ENCODE results near the gene CLRN1. TPM values are rescaled to one million over a fixed set of nuclear protein-coding genes. Genes with fewer than 3 reads are reported as not detected.

The CLRN1 gene
- total RNA-seq, 5 donors from 2014 or later (not counting 1 experiment from before 2014, with no cell fraction given): not detected

DNA sequence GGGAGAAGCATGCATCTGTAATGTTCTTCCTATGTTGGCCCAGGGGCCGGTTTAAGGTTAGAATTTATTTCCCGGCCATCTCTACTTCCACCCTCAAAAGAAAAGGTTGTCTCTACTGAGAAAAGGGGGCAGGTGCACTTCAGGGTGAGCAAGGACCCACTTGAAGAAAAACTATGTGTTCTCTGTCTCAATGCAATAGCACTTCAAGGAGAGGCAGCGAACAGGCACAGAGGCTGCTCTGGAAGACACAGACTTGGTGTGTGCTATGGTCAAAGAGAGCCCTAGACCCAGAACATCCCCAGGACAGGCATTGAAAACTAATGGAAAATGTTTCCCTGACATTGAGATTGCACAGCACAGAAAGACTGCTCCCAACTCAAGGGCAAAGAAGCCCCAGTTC, 74.9 kb downstream of the CLRN1 start:
- no peaks in the 10 kb centered on the region for H3K36me3 Mint-ChIP-seq
- no peak overlapping the region for H3K4me3 Mint-ChIP-seq
- H3K9me3 Mint-ChIP-seq: no peaks in the 10 kb centered on the region
- no peak overlapping the region for H3K27ac Mint-ChIP-seq
- H3K4me3 ChIP-seq (ENCODE audit: control insufficient read depth in 1 of 2, extremely low read depth in 1 of 2, low read length in 1 of 2): no peak overlapping the region
- peaks cover 9 to 18% of the 10 kb centered on the region in 2 donors for H3K27me3 Mint-ChIP-seq
- no peaks in the 10 kb centered on the region for H3K4me1 Mint-ChIP-seq
- CTCF ChIA-PET: interaction anchor here in 1 of 2 donors (0.6 kb wide), 2 partner anchors 69 to 1215 kb away, joined by 3 read pairs; no protein-coding TSS in a partner anchor
- no peak for ATAC-seq (replicated peaks in 1 of 4)
- H3K4me1 ChIP-seq (ENCODE audit: control insufficient read depth in 1 of 2, extremely low read depth in 1 of 2, insufficient read depth in 2 of 2, low read length in 2 of 2): no peaks in the 10 kb centered on the region
- no peaks in the 10 kb centered on the region for H3K36me3 ChIP-seq (ENCODE audit: control insufficient read depth in 2 of 2, extremely low read depth in 1 of 2, insufficient read depth in 1 of 2, low read length in 1 of 2)
- no peaks in the 10 kb centered on the region for H3K9me3 ChIP-seq
- no peak for DNase-seq
- H3K27me3 ChIP-seq (replicated peaks in 1 of 2; ENCODE audit: control insufficient read depth in 2 of 2, extremely low read depth in 1 of 2, insufficient read depth in 2 of 2, low read length in 1 of 2): no peaks in the 10 kb centered on the region
- POLR2A ChIA-PET: no interaction called here
- H3K27ac ChIP-seq (ENCODE audit: low read length): no peak overlapping the region
- WGBS (ENCODE audit: insufficient coverage): 71% methylated on average over 1 of the region's 3 CpGs

DNA sequence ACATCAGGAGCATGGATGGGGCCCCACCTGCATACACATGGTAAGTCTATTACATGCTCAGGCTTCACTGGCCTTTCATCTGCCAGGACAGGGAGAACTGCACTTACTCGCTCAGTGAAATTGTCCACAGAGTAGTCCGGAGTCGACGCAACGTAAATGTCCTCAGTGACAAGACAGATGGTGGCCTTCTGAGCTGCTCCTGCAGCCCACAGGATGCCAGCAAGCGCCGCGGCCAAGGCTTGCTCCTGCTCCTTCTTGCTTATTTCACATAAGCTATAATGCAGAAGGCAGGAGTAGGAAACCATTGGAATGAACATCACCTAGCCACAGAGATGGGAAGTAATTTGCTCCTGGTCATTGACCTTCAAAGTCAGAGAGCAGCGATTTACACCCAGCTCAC, 81.7 kb downstream of the CLRN1 start:
- Mint-ChIP-seq H3K36me3 (no peaks in the 10 kb centered on the region), H3K27ac (no peak overlapping the region), H3K9me3 (peaks cover 0 to 5% (median 0%) of the 10 kb centered on the region in 3 donors), H3K4me3 (no peak overlapping the region), H3K27me3 (peaks cover 11 to 13% of the 10 kb centered on the region in 2 donors), H3K4me1 (no peaks in the 10 kb centered on the region)
- no peak overlapping the region for H3K4me3 ChIP-seq (ENCODE audit: control insufficient read depth in 1 of 2, extremely low read depth in 1 of 2, low read length in 1 of 2)
- 91% methylated on average over 5 of the region's 9 CpGs for WGBS (ENCODE audit: insufficient coverage)
- no peaks in the 10 kb centered on the region for H3K27me3 ChIP-seq (replicated peaks in 1 of 2; ENCODE audit: control insufficient read depth in 2 of 2, extremely low read depth in 1 of 2, insufficient read depth in 2 of 2, low read length in 1 of 2)
- ATAC-seq (replicated peaks in 1 of 4) (no peak), DNase-seq (no peak)
- POLR2A ChIA-PET: interaction anchor here (0.5 to 0.7 kb wide), 2 partner anchors 82 to 1610 kb away, joined by 4 to 7 read pairs; no protein-coding TSS in a partner anchor
- no peaks in the 10 kb centered on the region for H3K4me1 ChIP-seq (ENCODE audit: control insufficient read depth in 1 of 2, extremely low read depth in 1 of 2, insufficient read depth in 2 of 2, low read length in 2 of 2)
- H3K9me3 ChIP-seq: no peaks in the 10 kb centered on the region
- H3K36me3 ChIP-seq (ENCODE audit: control insufficient read depth in 2 of 2, extremely low read depth in 1 of 2, insufficient read depth in 1 of 2, low read length in 1 of 2): no peaks in the 10 kb centered on the region
- CTCF ChIA-PET: no interaction called here
- no peak overlapping the region for H3K27ac ChIP-seq (ENCODE audit: low read length)

DNA sequence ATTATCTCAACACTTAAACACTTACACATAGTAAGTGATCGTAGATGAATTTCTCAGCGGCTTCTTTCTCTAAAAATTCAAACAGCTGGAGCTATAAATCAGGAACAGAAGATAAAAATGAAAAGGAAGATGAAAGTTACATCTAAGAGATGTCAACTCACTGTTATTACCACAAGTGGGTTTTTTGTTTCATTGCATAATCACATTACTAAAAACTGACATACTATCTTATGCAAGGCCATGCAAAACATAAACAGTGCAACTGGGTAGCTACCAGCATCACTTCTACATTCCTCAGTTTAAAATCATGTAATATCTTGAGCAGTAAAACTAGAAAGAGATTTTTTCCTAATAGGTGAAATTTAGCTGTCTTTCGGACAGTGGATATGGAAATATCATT, 82.2 kb downstream of the CLRN1 start:
- Mint-ChIP-seq H3K4me3 (no peak overlapping the region), H3K27me3 (peaks cover 12 to 17% of the 10 kb centered on the region in 2 donors), H3K36me3 (no peaks in the 10 kb centered on the region), H3K4me1 (no peaks in the 10 kb centered on the region), H3K9me3 (peaks cover 0 to 5% (median 0%) of the 10 kb centered on the region in 3 donors), H3K27ac (no peak overlapping the region)
- Histone ChIP-seq H3K9me3 (no peaks in the 10 kb centered on the region), H3K4me1 (ENCODE audit: control insufficient read depth in 1 of 2, extremely low read depth in 1 of 2, insufficient read depth in 2 of 2, low read length in 2 of 2) (no peaks in the 10 kb centered on the region), H3K36me3 (ENCODE audit: control insufficient read depth in 2 of 2, extremely low read depth in 1 of 2, insufficient read depth in 1 of 2, low read length in 1 of 2) (no peaks in the 10 kb centered on the region), H3K4me3 (ENCODE audit: control insufficient read depth in 1 of 2, extremely low read depth in 1 of 2, low read length in 1 of 2) (no peak overlapping the region), H3K27ac (ENCODE audit: low read length) (no peak overlapping the region), H3K27me3 (replicated peaks in 1 of 2; ENCODE audit: control insufficient read depth in 2 of 2, extremely low read depth in 1 of 2, insufficient read depth in 2 of 2, low read length in 1 of 2) (no peaks in the 10 kb centered on the region)
- no peak for ATAC-seq (replicated peaks in 1 of 4)
- ChIA-PET CTCF (no interaction called here), POLR2A (interaction anchor here in 1 of 2 donors (0.5 kb wide), 1 partner anchor 82 kb away, joined by 4 read pairs; no protein-coding TSS in a partner anchor)
- no CpG with 5 or more reads among the region's 3 CpGs for WGBS (ENCODE audit: insufficient coverage)
- no peak for DNase-seq

DNA sequence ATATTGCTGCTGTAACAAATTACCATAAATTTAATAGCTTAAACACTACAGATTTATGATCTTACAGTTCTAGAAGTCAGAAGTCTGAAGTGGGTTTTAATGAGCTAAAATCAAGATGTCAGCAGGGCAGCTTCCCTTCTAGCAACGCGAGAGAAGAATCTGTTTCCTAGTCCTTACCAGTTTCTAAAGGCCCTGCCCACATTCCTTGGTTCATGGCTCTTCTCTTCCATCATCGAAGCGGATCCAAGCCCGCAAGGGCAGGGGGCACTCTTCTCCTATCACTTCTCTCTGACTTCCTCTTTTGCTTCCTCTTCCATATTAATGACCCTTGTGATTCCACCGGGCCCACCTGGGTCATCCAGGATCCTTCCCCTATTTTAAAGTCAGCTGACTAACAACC, 83.4 kb downstream of the CLRN1 start:
- no peak overlapping the region for H3K4me3 ChIP-seq (ENCODE audit: control insufficient read depth in 1 of 2, extremely low read depth in 1 of 2, low read length in 1 of 2)
- no peaks in the 10 kb centered on the region for H3K4me1 ChIP-seq (ENCODE audit: control insufficient read depth in 1 of 2, extremely low read depth in 1 of 2, insufficient read depth in 2 of 2, low read length in 2 of 2)
- DNase-seq (no peak), ATAC-seq (replicated peaks in 1 of 4) (no peak)
- H3K9me3 ChIP-seq: no peaks in the 10 kb centered on the region
- Mint-ChIP-seq H3K4me3 (no peak overlapping the region), H3K36me3 (no peaks in the 10 kb centered on the region), H3K4me1 (no peaks in the 10 kb centered on the region), H3K9me3 (peaks cover 0 to 5% (median 0%) of the 10 kb centered on the region in 3 donors), H3K27ac (no peak overlapping the region), H3K27me3 (peaks cover 16 to 21% of the 10 kb centered on the region in 2 donors)
- H3K27me3 ChIP-seq (replicated peaks in 1 of 2; ENCODE audit: control insufficient read depth in 2 of 2, extremely low read depth in 1 of 2, insufficient read depth in 2 of 2, low read length in 1 of 2): peaks cover 0 to 3% of the 10 kb centered on the region in 2 experiments
- POLR2A ChIA-PET: interaction anchor here in 1 of 2 donors (0.6 kb wide), 1 partner anchor 1999 kb away, joined by 4 read pairs; no protein-coding TSS in a partner anchor
- CTCF ChIA-PET: interaction anchor here in 1 of 2 donors (0.5 kb wide), 1 partner anchor 214 kb away, joined by 3 read pairs; no protein-coding TSS in a partner anchor
- 96% methylated on average over 3 of the region's 6 CpGs for WGBS (ENCODE audit: insufficient coverage)
- no peak overlapping the region for H3K27ac ChIP-seq (ENCODE audit: low read length)
- no peaks in the 10 kb centered on the region for H3K36me3 ChIP-seq (ENCODE audit: control insufficient read depth in 2 of 2, extremely low read depth in 1 of 2, insufficient read depth in 1 of 2, low read length in 1 of 2)

DNA sequence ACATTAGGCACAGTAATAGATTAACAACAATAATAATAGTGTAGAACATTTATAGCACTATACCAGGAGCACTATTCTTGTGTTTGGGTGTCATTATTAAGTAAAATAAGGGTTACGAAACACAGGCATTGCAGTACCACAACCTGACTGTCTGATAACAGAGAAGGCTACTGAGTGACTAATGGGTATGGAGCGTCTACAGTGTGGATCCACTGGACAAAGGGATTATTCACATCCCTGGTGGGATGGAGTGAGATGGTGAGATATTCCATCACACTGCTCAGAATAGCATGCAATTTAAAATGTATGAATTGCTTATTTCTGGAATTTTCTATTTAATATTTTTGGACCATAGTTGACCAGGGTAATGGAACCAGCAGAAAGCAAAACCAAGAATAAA, 85.5 kb downstream of the CLRN1 start:
- POLR2A ChIA-PET: no interaction called here
- Histone ChIP-seq H3K4me3 (ENCODE audit: control insufficient read depth in 1 of 2, extremely low read depth in 1 of 2, low read length in 1 of 2) (no peak overlapping the region), H3K27ac (ENCODE audit: low read length) (no peak overlapping the region), H3K4me1 (ENCODE audit: control insufficient read depth in 1 of 2, extremely low read depth in 1 of 2, insufficient read depth in 2 of 2, low read length in 2 of 2) (no peaks in the 10 kb centered on the region), H3K27me3 (replicated peaks in 1 of 2; ENCODE audit: control insufficient read depth in 2 of 2, extremely low read depth in 1 of 2, insufficient read depth in 2 of 2, low read length in 1 of 2) (peaks cover 0 to 7% of the 10 kb centered on the region in 2 experiments), H3K9me3 (no peaks in the 10 kb centered on the region), H3K36me3 (ENCODE audit: control insufficient read depth in 2 of 2, extremely low read depth in 1 of 2, insufficient read depth in 1 of 2, low read length in 1 of 2) (no peaks in the 10 kb centered on the region)
- Mint-ChIP-seq H3K36me3 (no peaks in the 10 kb centered on the region), H3K4me3 (no peak overlapping the region), H3K27me3 (peaks cover 16 to 26% of the 10 kb centered on the region in 2 donors), H3K27ac (no peak overlapping the region), H3K9me3 (peaks cover 0 to 5% (median 0%) of the 10 kb centered on the region in 3 donors), H3K4me1 (no peaks in the 10 kb centered on the region)
- no peak for ATAC-seq (replicated peaks in 1 of 4)
- CTCF ChIA-PET: no interaction called here
- no peak for DNase-seq
- WGBS (ENCODE audit: insufficient coverage): 100% methylated on average over 1 of the region's 2 CpGs

DNA sequence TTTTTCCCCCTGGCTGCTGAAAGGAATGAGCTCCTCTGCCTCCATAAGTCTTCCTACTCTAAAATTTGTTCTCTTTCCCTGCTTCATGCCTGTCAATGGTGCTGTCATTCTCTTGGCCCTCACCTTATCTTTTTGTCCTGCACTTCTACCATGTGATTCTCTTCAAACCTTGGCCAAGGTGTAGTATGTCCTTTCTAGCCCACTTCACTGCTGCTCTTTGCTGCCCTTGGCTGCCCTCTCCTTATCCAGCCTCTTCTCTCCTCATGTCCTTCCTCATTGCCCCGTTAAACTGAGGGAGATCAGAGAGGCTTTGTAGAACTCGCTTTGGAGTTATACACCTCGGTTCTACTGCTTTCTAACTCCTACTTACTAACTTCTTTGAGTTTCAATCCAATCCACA, 87.0 kb downstream of the CLRN1 start:
- Mint-ChIP-seq H3K9me3 (peaks cover 0 to 5% (median 0%) of the 10 kb centered on the region in 3 donors), H3K36me3 (no peaks in the 10 kb centered on the region), H3K27me3 (peaks cover 12 to 26% of the 10 kb centered on the region in 2 donors), H3K4me1 (no peaks in the 10 kb centered on the region), H3K27ac (no peak overlapping the region), H3K4me3 (no peak overlapping the region)
- 57% methylated on average over 1 of the region's 3 CpGs for WGBS (ENCODE audit: insufficient coverage)
- Histone ChIP-seq H3K9me3 (no peaks in the 10 kb centered on the region), H3K4me3 (ENCODE audit: control insufficient read depth in 1 of 2, extremely low read depth in 1 of 2, low read length in 1 of 2) (no peak overlapping the region), H3K4me1 (ENCODE audit: control insufficient read depth in 1 of 2, extremely low read depth in 1 of 2, insufficient read depth in 2 of 2, low read length in 2 of 2) (no peaks in the 10 kb centered on the region), H3K36me3 (ENCODE audit: control insufficient read depth in 2 of 2, extremely low read depth in 1 of 2, insufficient read depth in 1 of 2, low read length in 1 of 2) (no peaks in the 10 kb centered on the region), H3K27ac (ENCODE audit: low read length) (no peak overlapping the region), H3K27me3 (replicated peaks in 1 of 2; ENCODE audit: control insufficient read depth in 2 of 2, extremely low read depth in 1 of 2, insufficient read depth in 2 of 2, low read length in 1 of 2) (peaks cover 0 to 9% of the 10 kb centered on the region in 2 experiments)
- CTCF ChIA-PET: no interaction called here
- ATAC-seq (replicated peaks in 1 of 4): no peak
- no peak for DNase-seq
- POLR2A ChIA-PET: interaction anchor here in 1 of 2 donors (0.6 kb wide), 1 partner anchor 12 kb away, joined by 10 read pairs; no protein-coding TSS in a partner anchor

Data from T-cell (primary cell).